ENCODE measurements around the gene STUB1.

STUB1 gene

DNA sequence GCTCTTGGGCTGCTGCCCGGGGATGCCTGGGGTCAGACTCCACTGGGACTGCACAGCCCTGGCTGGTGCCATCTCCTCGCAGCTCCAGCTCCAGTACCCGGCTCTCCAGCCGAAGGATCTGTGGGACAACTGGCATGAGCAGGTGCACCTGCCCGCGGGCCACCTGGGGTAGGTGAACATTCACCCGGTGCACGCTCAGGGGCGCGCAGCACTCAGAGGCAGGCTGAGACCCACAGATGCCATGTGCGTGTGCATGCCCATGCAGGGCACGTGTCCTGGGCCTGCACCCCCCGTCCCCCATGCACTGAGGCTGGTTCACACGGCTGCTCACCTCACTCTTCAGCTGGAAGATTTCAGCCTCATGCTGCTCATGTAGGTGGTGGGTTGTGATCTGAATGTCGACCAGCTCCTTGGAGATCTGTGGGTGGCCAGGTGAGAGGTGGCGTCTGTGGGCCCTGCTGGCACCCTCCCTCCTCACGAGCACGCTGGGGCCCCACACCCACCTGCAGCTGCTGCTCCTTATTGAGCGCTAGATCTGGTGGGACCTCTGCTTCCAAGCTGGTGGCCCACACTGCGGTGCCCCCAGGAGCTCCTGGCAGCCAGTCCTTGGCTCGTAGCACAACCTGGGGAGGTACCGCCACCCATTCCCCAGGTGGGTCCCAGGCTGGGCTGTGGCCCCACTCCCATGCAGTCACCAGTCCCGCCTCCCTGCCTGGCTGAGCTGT is 45.4 kb downstream of the STUB1 start:
- DNase-seq, result no peak

GRCh38 chr16:726188-726437 is 45.9 kb downstream of the STUB1 start:
- no peak for DNase-seq

GRCh38 chr16:726438-727290 is 46.5 kb downstream of the STUB1 start, which contains the start of the genes CCDC78 and HAGHL:
TSS of gene CCDC78 (minus strand) at chr16:726443. CDS start at chr16:726367, 76 bp downstream.
TSS of gene HAGHL (plus strand) at chr16:727106. CDS start at chr16:727510, 404 bp downstream.
- DNase-seq, result peak; percentile 41

DNA sequence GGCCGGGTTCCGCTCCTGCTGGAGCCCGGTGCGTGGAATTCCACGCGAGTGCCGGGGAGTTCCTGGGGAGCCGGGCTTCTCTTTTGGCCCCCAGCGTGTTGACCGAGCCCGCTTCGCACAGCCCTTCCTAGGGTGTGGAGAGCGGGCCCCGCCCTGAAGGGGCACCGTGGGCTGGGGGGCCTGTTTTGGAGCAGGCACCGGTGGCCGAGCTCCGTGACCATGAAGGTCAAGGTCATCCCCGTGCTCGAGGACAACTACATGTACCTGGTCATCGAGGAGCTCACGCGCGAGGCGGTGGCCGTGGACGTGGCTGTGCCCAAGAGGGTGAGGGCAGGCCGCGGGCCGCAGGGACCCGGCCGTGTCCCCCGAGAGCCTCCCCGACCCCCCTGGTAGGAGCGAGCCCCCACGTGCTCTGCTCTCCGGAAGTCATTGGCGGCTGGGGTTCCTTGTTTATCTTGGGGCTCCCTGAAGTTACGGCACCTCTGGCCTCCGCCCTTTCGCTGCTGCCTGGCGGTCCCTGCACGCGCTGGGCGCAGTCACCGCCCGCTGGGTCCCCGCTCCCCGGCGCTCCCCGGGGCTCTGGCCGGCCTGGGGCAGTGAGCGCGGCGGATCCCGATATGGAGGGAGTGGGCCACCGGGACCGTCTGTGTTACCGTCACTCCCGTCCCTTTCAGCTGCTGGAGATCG is 47.2 kb downstream of the STUB1 start:
- DNase-seq, result no peak

DNA sequence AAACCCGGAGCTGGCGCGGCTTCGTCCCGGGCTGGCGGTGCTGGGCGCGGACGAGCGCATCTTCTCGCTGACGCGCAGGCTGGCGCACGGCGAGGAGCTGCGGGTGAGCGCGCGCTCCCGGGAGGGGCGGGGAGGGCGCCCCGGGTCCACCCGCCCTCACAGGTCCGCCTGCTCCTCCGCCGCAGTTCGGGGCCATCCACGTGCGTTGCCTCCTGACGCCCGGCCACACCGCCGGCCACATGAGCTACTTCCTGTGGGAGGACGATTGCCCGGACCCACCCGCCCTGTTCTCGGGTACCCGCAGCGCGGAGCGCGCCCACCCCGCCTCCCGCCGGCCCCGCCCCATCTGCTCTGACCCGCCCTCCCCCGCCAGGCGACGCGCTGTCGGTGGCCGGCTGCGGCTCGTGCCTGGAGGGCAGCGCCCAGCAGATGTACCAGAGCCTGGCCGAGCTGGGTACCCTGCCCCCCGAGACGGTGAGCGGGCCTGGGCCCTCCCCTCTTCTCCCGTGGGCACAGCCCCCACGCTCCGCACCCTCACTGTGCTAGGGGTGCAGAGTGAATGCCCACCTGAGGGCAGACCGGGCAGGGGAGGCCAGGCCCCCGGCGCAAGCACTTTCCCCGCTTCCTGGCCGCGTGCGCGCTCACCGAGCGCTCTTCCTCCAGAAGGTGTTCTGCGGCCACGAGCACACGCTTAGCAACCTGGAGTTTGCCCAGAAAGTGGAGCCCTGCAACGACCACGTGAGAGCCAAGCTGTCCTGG is 48.1 kb downstream of the STUB1 start:
- DNase-seq, result peak; percentile 72

DNA sequence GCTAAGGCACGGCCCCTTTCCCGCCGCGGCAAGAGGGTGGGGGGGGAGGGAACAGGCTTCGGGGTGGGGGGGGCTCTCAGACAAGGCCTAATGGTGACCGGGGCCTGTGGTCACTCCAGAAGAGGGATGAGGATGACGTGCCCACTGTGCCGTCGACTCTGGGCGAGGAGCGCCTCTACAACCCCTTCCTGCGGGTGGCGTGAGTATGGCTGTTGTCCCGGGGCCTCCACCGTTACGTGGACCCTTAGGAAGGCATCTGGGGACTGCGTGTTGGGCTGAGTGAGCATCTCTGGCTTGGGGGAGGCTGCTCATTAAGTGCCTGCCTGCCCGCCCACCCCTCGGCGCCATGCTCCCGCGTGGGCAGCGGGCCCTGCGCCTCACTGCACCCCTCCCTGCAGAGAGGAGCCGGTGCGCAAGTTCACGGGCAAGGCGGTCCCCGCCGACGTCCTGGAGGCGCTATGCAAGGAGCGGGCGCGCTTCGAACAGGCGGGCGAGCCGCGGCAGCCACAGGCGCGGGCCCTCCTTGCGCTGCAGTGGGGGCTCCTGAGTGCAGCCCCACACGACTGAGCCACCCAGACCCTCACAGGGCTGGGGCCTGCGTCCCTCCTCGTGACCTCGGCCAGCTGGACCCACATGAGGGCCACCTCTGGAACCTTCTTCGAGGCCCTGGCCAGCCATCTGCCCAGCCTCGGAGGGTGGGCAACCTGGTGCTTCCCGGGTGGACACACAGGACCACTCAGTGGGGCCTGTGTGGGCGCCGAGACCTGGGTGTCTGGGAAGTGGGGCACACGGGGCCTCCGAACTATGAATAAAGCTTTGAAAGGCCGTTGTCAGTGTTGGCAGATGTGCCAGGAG is 48.9 kb downstream of the STUB1 start:
- DNase-seq, result no peak

DNA sequence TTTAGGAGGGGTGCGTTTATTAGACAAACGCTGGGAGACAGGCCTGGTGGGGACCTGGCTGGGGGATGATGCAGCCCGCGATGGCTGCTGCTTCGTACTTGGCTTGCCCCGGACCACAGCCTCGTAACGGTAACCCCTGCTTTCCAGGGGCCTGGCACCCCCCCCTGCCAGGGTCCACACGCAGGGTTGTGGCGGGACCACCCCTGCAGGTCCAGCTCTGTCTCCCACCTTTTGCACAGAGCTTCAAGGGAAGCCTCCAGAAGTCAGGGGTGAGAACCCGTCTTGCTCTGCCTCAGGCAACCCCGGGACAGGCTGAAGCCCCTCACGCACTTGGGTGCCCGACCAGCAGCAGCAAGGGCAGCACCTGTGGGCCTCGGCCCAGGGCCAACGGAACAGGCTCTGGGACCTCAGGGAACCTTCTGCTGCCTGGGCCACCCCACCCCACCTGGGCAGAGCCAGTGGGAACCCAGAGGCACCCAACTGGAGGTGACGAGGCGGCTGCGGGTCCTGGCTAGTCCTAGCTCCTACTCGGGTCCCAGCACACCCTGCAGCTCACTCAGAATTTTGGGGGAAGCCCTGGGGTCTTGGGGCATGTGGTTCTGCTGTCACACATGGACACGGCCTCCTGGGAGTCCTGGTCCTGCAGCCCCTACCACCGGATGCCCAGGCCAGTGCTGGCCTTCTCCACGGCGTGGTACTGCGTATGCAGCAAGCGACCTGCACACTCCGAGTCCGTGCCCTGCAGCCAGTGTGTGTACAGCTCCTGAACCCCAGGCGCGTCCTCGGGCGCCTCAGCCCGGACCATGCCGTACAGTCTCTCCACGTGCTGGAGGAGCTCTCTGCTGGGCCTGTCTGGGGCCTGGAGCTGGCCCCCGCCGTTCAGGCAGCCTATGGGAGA is 49.8 kb downstream of the STUB1 start:
- no peak for DNase-seq

- DNase-seq, result no peak
Measured at GRCh38 chr16:730666-731509, 50.7 kb downstream of the STUB1 start.

DNA sequence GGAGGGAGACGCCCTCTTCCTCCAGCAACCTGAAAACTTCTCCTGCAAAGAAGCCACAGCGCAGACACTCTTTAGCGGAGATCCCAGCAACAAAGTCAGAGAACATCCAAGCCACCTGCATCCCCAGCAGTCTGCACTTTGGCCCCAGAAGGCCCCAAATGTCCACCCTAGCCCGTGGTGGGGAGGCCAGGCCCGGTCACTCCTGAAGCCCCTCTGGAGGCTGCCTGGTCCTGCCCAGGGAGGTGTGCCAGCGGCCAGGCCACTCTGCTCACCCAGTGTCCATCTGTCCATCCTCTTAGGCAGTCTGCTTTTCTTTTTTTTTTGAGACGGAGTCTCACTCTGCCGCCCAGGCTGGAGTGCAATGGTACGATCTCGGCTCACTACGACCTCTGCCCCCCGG is 52.1 kb downstream of the STUB1 start:
- DNase-seq, result no peak
